H9 (cell line): ENCODE data around the gene DPP6. TPM values are rescaled to one million over a fixed set of nuclear protein-coding genes. Genes with fewer than 3 reads are reported as not detected.

Experiments
- DNase-seq: peaks from one replicate; pipeline ENCODE4 v3.0.0-alpha.2; 2017
- H2AFZ ChIP-seq: one replicate; pipeline ENCODE4 v1.6.1; 2013; ENCODE audit warnings: mild to moderate bottlenecking, low read length, control low read depth, moderate library complexity
- H2AK5ac ChIP-seq: 2 replicates; pipeline ENCODE4 v1.6.1; 2013; ENCODE audit warnings: low read length, control low read depth, mixed read lengths; ENCODE audit not compliant: insufficient read length
- H2BK120ac ChIP-seq: one replicate; pipeline ENCODE4 v1.6.1; 2013; ENCODE audit warnings: low read depth, mild to moderate bottlenecking, low read length, control low read depth, inconsistent platforms; ENCODE audit not compliant: poor library complexity, severe bottlenecking
- H2BK12ac ChIP-seq: 2 replicates; pipeline ENCODE4 v1.6.1; 2013; ENCODE audit warnings: low read length, control low read depth, mixed read lengths, low read depth; ENCODE audit not compliant: insufficient read length
- H2BK15ac ChIP-seq: 2 replicates; pipeline ENCODE4 v1.6.1; 2013; ENCODE audit warnings: low read depth, low read length, control low read depth
- H2BK20ac ChIP-seq: one replicate; pipeline ENCODE4 v1.6.1; 2013; ENCODE audit warnings: low read depth, mild to moderate bottlenecking, low read length, control low read depth, inconsistent platforms; ENCODE audit not compliant: poor library complexity, severe bottlenecking
- H2BK5ac ChIP-seq: 2 replicates; pipeline ENCODE4 v1.6.1; 2013; ENCODE audit warnings: low read length, control low read depth, mixed read lengths; ENCODE audit not compliant: insufficient read length
- H3K14ac ChIP-seq: 2 replicates; pipeline ENCODE4 v1.6.1; 2013; ENCODE audit warnings: low read length, control low read depth; ENCODE audit not compliant: insufficient read depth
- H3K18ac ChIP-seq: 2 replicates; pipeline ENCODE4 v1.6.1; 2013; ENCODE audit warnings: low read depth, mild to moderate bottlenecking, mixed read lengths, low read length, control low read depth; ENCODE audit not compliant: insufficient read length
- H3K23ac ChIP-seq: 2 replicates; pipeline ENCODE4 v1.6.1; 2013; ENCODE audit warnings: low read length, control low read depth, mixed read lengths, low read depth; ENCODE audit not compliant: insufficient read length
- H3K23me2 ChIP-seq: 2 replicates; pipeline ENCODE4 v1.6.1; 2013; ENCODE audit warnings: low read depth, mild to moderate bottlenecking, mixed read lengths, low read length, control low read depth; ENCODE audit not compliant: insufficient read length, poor library complexity, severe bottlenecking
- H3K27ac ChIP-seq: 2 replicates; pipeline ENCODE4 v1.5.1; 2013; ENCODE audit warnings: low read length, control low read depth, mixed read lengths, low read depth; ENCODE audit not compliant: insufficient read length
- H3K27me3 ChIP-seq: 2 replicates; pipeline ENCODE4 v1.6.1; 2013; ENCODE audit warnings: low read length, control low read depth, inconsistent platforms; ENCODE audit not compliant: insufficient read depth
- H3K4ac ChIP-seq: 2 replicates; pipeline ENCODE4 v1.6.1; 2013; ENCODE audit warnings: low read depth, mild to moderate bottlenecking, control low read depth, inconsistent platforms, low read length, moderate library complexity
- H3K4me1 ChIP-seq: 2 replicates; pipeline ENCODE4 v1.6.1; 2013; ENCODE audit warnings: low read length, control low read depth, inconsistent platforms; ENCODE audit not compliant: insufficient read depth
- H3K4me2 ChIP-seq: 2 replicates; pipeline ENCODE4 v1.6.1; 2013; ENCODE audit warnings: low read length, control low read depth, mixed read lengths; ENCODE audit not compliant: insufficient read length, insufficient read depth
- H3K56ac ChIP-seq: 2 replicates; pipeline ENCODE4 v1.6.1; 2013; ENCODE audit warnings: low read depth, mild to moderate bottlenecking, mixed read lengths, low read length, control low read depth; ENCODE audit not compliant: insufficient read length
- H3K79me1 ChIP-seq: 2 replicates; pipeline ENCODE4 v1.6.1; 2013; ENCODE audit warnings: low read depth, mild to moderate bottlenecking, moderate library complexity, low read length, control low read depth, inconsistent platforms; ENCODE audit not compliant: insufficient read depth, poor library complexity, severe bottlenecking
- H3K79me2 ChIP-seq: 2 replicates; pipeline ENCODE4 v1.6.1; 2013; ENCODE audit warnings: low read length, control low read depth, inconsistent platforms; ENCODE audit not compliant: insufficient read depth
- H3K9ac ChIP-seq: 2 replicates; pipeline ENCODE4 v1.6.1; 2013; ENCODE audit warnings: low read length, control low read depth, mixed read lengths; ENCODE audit not compliant: insufficient read length; ENCODE audit errors: extremely low read depth
- H3K9me3 ChIP-seq: one replicate; pipeline ENCODE4 v1.6.1; 2013; ENCODE audit warnings: low read depth, low read length, inconsistent platforms; ENCODE audit not compliant: control insufficient read depth
- H3T11ph ChIP-seq: one replicate; pipeline ENCODE4 v1.6.1; 2013; ENCODE audit warnings: mild to moderate bottlenecking, low read length, control low read depth, inconsistent platforms
- H4K20me1 ChIP-seq: one replicate; pipeline ENCODE4 v1.6.1; 2013; ENCODE audit not compliant: control insufficient read depth, insufficient read length, insufficient read depth
- H4K5ac ChIP-seq: 2 replicates; pipeline ENCODE4 v1.6.1; 2013; ENCODE audit warnings: low read depth, mild to moderate bottlenecking, mixed read lengths, low read length, control low read depth; ENCODE audit not compliant: insufficient read length
- H4K8ac ChIP-seq: replicated peaks from 2 replicates; pipeline ENCODE4 v1.6.1; 2013; ENCODE audit warnings: low read length, control low read depth, mixed read lengths, low read depth; ENCODE audit not compliant: insufficient read length
- H4K91ac ChIP-seq: 2 replicates; pipeline ENCODE4 v1.6.1; 2013; ENCODE audit warnings: low read depth, mild to moderate bottlenecking, moderate library complexity, mixed read lengths, low read length, control low read depth; ENCODE audit not compliant: insufficient read length
- H3K27ac Mint-ChIP-seq, 3 experiments: 2 replicates in 2 of 3; 3 replicates in 1 of 3; pipeline ENCODE4 v1.8.0; 2020 to 2021; ENCODE audit warnings: mixed read lengths in 3 of 3, mild to moderate bottlenecking in 1 of 3, moderate library complexity in 1 of 3
- H3K27me3 Mint-ChIP-seq: 2 replicates; pipeline ENCODE4 v1.8.0; 2021; ENCODE audit warnings: low read depth, mild to moderate bottlenecking, moderate library complexity, mixed read lengths
- H3K36me3 Mint-ChIP-seq, 3 experiments: 2 replicates in 2 of 3; 3 replicates in 1 of 3; pipeline ENCODE4 v1.8.0; 2020 to 2021; ENCODE audit warnings: low read depth in 3 of 3, mixed read lengths in 3 of 3; ENCODE audit not compliant: insufficient read depth in 1 of 3
- H3K4me1 Mint-ChIP-seq, 2 experiments: 2 replicates each; pipeline ENCODE4 v1.8.0; 2020; ENCODE audit warnings: mixed read lengths in 2 of 2
- H3K4me3 Mint-ChIP-seq, 2 experiments: 2 replicates in 1 of 2; 3 replicates in 1 of 2; pipeline ENCODE4 v1.8.0; 2020 to 2021; ENCODE audit warnings: mild to moderate bottlenecking in 2 of 2, mixed read lengths in 2 of 2, moderate library complexity in 1 of 2
- H3K9me3 Mint-ChIP-seq, 2 experiments: 2 replicates in 1 of 2; 3 replicates in 1 of 2; pipeline ENCODE4 v1.8.0; 2020; ENCODE audit warnings: mild to moderate bottlenecking in 2 of 2, mixed read lengths in 2 of 2, moderate library complexity in 1 of 2
- WGBS: extraction: QIAGEN DNeasy Blood & Tissue Kit; methylation state at CpG from one replicate; pipeline ENCODE4 v1.1.7; 2013; ENCODE audit warnings: missing lambda C conversion rate, low lambda C conversion rate, mixed read lengths; ENCODE audit not compliant: insufficient read length; ENCODE audit errors: extremely low coverage; 5-methylcytosine and 5-hydroxymethylcytosine counted together
- total RNA-seq: library from RNA; stranded (reverse); gene quantifications from 2 replicates; pipeline ENCODE4 v1.2.1, GENCODE V29; 2021
- TF ChIP-seq, protein P1 (sequence below): fragments of 200-600 bp; sonication (generic); conservative IDR thresholded peaks from 3 replicates; pipeline ENCODE4 v1.8.0; 2021; ENCODE audit warnings: antibody characterized with exemption, mild to moderate bottlenecking

Gene DPP6
- total RNA-seq, 1 experiment from 2014 or later = 4.5 TPM

DNA sequence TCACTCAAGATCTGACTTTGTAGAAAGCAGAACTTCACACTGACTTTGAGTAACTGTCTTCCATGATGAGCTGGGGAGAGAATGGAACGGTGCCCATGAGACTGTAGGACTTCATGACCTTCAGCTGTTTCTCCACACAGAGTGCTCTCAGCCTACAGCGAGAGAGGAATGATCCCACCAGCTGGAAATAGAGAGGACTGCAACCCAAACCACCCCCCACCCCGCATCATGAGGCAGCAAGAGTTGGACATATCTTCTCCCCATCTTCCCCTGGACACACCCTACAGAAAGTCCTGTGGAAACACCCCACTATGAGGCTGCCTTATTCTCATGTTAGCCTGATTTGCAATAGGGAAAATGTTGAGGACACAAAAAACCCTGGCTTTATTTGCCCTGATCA lies 638.2 kb downstream of the DPP6 start:
- no peak overlapping the region for H3K56ac ChIP-seq
- TF ChIP-seq, protein P1, sequence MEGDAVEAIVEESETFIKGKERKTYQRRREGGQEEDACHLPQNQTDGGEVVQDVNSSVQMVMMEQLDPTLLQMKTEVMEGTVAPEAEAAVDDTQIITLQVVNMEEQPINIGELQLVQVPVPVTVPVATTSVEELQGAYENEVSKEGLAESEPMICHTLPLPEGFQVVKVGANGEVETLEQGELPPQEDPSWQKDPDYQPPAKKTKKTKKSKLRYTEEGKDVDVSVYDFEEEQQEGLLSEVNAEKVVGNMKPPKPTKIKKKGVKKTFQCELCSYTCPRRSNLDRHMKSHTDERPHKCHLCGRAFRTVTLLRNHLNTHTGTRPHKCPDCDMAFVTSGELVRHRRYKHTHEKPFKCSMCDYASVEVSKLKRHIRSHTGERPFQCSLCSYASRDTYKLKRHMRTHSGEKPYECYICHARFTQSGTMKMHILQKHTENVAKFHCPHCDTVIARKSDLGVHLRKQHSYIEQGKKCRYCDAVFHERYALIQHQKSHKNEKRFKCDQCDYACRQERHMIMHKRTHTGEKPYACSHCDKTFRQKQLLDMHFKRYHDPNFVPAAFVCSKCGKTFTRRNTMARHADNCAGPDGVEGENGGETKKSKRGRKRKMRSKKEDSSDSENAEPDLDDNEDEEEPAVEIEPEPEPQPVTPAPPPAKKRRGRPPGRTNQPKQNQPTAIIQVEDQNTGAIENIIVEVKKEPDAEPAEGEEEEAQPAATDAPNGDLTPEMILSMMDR = no peak
- H4K20me1 ChIP-seq = no peaks in the 10 kb centered on the region
- Mint-ChIP-seq H3K4me1 (peaks cover 0 to 4% of the 10 kb centered on the region in 2 experiments; a peak in 2 of 4 replicates), H3K4me3 (no peak overlapping the region), H3K27ac (no peak overlapping the region), H3K27me3 (no peaks in the 10 kb centered on the region), H3K36me3 (peaks cover 0 to 1% (median 0%) of the 10 kb centered on the region in 3 experiments; a peak in 1 of 7 replicates), H3K9me3 (no peaks in the 10 kb centered on the region)
- H2BK20ac ChIP-seq = no peak overlapping the region
- WGBS = no CpG with 5 or more reads among the region's 3 CpGs
- no peak overlapping the region for H2BK5ac ChIP-seq
- no peak overlapping the region for H3K4ac ChIP-seq
- H3K14ac ChIP-seq = no peak overlapping the region
- no peak overlapping the region for H4K5ac ChIP-seq
- no peak overlapping the region for H2BK120ac ChIP-seq
- no peak overlapping the region for H3K23ac ChIP-seq
- no peaks in the 10 kb centered on the region for H3K79me1 ChIP-seq
- H3K79me2 ChIP-seq = no peaks in the 10 kb centered on the region
- H2AK5ac ChIP-seq = no peak overlapping the region
- no peak overlapping the region for H4K8ac ChIP-seq
- H2BK15ac ChIP-seq = no peak overlapping the region
- no peak overlapping the region for H2AFZ ChIP-seq
- no peak overlapping the region for H3K9ac ChIP-seq
- no peak overlapping the region for H3K4me2 ChIP-seq
- no peak overlapping the region for H3T11ph ChIP-seq
- DNase-seq = no peak
- no peak overlapping the region for H3K27ac ChIP-seq
- H3K23me2 ChIP-seq = no peaks in the 10 kb centered on the region
- no peak overlapping the region for H2BK12ac ChIP-seq
- no peak overlapping the region for H3K18ac ChIP-seq
- no peaks in the 10 kb centered on the region for H3K4me1 ChIP-seq
- no peaks in the 10 kb centered on the region for H3K9me3 ChIP-seq
- H4K91ac ChIP-seq = no peak overlapping the region
- H3K27me3 ChIP-seq = no peaks in the 10 kb centered on the region
